Esophagus squamous epithelium (tissue), 4 donors: Measurements from ENCODE around the gene GABBR2.

Experiments
- CTCF ChIP-seq, 6 experiments: fragments of 450-650 bp in 4 of 6; fragments of 200-600 bp in 2 of 6; sonication (generic) in 2 of 6; IDR thresholded peaks; one replicate each; pipeline ENCODE4 v1.5.1; 2016 to 2019; ENCODE audit warnings: antibody characterized with exemption in 6 of 6, mild to moderate bottlenecking in 4 of 6, moderate library complexity in 4 of 6
- POLR2A ChIP-seq, 4 donors: fragments of 450-650 bp; IDR thresholded peaks; one replicate each; pipeline ENCODE4 v1.6.1; 2017; ENCODE audit warnings: antibody characterized with exemption in 4 of 4, mild to moderate bottlenecking in 4 of 4, moderate library complexity in 3 of 4

- TF ChIP-seq POLR2A (IDR thresholded peaks at IDR 0.05) (no peak), CTCF (IDR thresholded peaks at IDR 0.05) (no peak)
These were observed 437.3 kb downstream of the GABBR2 start for GRCh38 chr9:98271479-98271878.
